GM18507 (cell line): ENCODE measurements around the gene EDEM1.
"Not testable (repeated sequence)": the region's sequence is repeated elsewhere in the genome, so short reads cannot be mapped to it uniquely, and the experiment has no call there.

ENCODE experiments used
- DNase-seq: peaks from one replicate; pipeline ENCODE4 v3.0.0; 2011; ENCODE audit warnings: low read depth; ENCODE audit not compliant: insufficient read length; ENCODE audit errors: extremely low spot score
- FAIRE-seq: peaks from 2 replicates; lab custom pipeline; 2011; peaks lifted over from hg19 to GRCh38; lab: Jason Lieb, UNC

Gene EDEM1

DNA sequence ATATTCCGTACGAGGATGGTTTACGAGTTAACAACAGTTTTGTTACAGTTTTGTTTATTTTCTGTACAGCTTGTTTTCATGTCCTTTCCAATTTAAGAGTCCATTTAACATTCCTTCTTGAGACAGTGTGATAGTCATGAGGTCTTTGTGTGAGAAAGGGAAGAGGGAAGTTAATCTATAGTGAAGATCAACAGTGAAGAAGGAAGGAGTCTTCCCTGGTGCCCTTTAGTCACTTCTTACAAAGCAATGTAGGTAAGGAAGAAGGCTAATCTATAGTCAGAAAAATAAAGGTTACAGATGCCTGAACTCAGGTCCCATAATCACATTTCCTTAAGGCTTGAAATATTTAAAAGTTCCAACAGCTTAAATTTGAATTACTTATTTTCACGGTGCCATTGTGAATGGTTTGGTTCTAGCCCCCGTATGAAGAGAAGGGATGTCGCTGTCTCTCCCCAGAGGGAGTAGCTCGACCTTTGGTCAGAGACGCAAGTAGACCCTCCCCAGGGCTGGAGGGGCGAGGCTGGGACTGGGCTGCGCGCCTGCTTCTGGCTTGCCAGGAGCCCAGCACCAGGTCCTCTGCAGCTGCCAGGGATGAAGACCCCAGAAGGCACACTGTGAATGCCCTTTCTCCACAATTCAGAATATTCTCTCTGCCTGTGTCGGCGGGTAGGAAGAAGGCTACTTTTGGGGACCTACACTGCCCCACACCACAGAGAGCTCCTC is 34.9 kb downstream of the EDEM1 start:
- FAIRE-seq (no peak), DNase-seq (no peak)

DNA sequence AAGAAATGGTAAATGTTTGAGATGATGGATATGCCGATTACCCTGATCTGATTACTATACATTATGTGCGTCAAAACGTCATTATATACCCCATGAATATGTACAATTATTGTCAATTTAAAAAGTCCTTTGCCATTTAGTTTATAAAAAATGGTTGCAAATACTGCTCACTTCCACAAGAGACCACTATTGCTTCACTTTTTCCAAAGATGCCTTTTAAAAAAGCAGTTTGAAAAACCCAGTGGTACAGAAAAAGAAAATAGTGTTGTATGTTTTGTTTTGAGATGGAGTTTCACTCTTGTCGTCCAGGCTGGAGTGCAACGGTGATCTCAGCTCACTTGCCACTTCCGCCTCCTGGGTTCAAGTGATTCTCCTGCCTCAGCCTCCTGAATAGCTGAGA is 39.3 kb downstream of the EDEM1 start:
- DNase-seq (no peak), FAIRE-seq (no peak)

GRCh38 chr3:5227812-5228211 is 40.3 kb downstream of the EDEM1 start:
- DNase-seq (no peak), FAIRE-seq (no peak)

GRCh38 chr3:5229414-5229813 is 41.9 kb downstream of the EDEM1 start:
- no peak for DNase-seq
- no peak for FAIRE-seq

GRCh38 chr3:5231074-5231473 is 43.6 kb downstream of the EDEM1 start:
- no peak for FAIRE-seq
- DNase-seq, result no peak

DNA sequence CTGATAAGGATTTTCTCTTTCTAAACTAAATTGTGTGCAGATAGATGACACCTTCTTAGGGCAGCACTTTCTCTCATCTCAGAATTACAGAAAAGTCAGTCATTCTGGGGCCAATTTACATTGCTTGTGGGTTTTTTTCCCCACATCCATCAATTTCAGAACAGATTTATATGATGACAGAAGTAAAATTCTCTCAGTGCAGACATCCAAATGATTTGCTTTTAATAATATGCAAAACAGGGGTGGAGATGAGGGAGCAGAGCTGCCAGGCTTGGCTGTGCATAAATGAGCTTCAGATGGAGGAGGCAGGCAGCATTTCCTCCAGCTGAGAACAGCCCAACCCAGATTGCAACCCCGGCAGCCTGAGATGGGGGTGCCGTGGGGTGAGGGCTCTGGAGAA is 44.0 kb downstream of the EDEM1 start:
- DNase-seq, result no peak
- FAIRE-seq, result no peak

GRCh38 chr3:5232570-5232969 is 45.1 kb downstream of the EDEM1 start:
- DNase-seq, result no peak
- FAIRE-seq, result no peak

DNA sequence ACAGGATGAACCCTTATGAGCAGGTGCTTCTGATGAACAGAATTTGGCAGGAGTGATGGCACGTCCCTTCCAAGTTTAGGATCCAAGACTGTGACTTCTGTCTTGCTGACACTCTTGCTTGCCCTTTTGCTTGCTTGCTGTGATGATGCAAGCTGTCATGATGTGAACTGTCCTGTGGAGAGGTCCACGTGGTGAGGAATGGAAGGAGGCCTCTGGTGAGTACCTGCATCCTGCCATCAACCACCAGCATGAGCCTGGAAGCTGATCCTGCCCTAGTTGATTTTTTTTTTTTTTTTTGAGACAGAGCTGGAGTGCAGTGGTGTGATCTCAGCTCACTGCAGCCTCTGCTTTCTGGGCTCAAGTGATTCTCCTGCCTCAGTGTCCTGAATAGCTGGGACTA is 45.5 kb downstream of the EDEM1 start:
- FAIRE-seq (no peak), DNase-seq (no peak)

DNA sequence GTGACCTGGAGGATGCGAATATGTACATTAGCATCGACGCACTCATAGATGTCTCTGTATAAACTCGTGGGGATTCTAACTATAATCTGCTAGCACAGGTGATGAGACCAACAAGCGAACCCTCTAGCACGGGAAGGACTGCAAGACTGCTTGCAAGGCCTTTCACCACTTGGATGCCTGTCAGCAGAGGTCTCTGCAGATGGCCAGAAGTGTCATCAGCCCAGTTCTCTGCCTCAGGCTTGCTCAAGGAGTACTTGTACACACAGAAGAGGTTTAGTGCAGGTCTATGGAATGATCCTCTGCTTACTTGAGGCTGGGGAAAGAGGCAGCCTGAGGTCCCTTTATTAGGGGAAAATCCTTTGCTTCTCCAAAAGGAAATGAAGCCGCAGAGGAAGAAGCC is 48.1 kb downstream of the EDEM1 start:
- FAIRE-seq (no peak), DNase-seq (no peak)

DNA sequence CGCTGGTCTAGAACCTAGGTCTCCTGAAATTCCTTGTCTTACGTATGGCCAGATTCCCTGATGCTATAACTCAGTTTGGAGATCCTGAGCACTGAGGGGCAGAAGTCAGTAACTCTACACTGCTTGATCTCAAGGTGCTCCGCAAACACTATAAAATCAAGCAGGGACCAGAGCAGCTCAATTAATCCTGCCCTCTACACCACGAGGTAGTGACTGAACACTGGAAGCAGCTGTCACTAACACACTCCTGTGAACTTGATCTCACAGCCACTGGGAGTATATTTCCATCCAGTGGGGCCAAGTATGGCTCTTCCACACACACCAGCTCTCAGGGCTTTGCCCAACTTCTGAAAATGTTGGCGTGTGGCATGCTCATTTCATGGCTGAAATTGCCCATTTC is 51.0 kb downstream of the EDEM1 start:
- FAIRE-seq (no peak), DNase-seq (no peak)

DNA sequence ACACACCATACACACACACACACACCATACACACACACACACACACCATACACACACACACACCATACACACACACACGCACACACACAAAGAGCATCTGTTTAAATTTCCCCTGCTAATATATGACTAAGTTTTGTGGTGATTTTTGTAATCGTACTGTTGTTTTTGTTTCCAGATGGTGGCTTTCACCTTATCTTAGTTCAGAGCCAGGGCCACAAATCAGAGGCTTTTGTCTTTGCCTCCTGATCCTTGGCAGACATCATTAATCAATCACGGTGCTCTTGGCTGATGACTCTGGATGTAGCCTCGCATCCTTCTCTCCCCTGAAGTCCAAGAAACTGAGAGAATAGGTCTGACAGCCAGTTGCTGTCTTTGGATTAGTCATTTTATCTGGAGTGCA is 52.1 kb downstream of the EDEM1 start:
- DNase-seq (no peak), FAIRE-seq (no peak)

DNA sequence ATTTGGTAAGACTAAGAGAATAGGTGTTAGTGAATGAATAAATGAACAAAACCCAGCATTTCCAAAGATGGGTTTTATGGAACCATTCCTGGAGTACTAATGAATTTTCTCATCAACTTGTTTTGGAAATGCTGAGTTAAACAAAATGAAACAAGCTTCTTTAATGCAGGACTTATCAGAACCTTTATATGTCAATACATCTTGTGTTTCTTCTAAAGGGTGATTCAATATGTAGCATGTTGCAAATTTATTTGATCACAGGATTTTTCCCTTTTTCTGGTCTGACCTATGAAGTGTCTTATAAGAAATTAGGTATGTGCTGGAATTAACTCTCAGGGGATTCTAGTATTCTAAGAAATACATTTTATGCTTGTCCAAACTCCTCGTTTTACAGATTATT is 53.2 kb downstream of the EDEM1 start:
- FAIRE-seq, result no peak
- DNase-seq, result no peak

DNA sequence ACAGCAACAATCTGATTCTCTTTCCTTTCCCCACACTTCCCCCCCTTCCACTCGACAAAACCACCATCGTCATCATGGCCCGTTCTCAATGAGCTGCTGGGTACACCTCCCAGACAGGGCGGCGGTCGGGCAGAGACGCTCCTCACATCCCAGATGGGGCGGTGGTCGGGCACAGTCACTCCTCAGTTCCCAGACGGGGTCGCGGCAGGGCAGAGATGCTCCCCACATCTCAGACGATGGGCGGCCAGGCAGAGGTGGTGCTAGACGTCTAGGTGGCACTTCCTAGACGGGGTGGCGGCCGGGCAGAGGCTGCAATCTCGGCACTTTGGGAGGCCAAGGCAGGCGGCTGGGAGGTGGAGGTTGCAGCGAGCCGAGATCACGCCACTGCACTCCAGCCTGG is 55.3 kb downstream of the EDEM1 start:
- not testable (repeated sequence) for DNase-seq, FAIRE-seq

- DNase-seq (no peak), FAIRE-seq (no peak)
These were observed 58.4 kb downstream of the EDEM1 start for GRCh38 chr3:5245927-5246326.

DNA sequence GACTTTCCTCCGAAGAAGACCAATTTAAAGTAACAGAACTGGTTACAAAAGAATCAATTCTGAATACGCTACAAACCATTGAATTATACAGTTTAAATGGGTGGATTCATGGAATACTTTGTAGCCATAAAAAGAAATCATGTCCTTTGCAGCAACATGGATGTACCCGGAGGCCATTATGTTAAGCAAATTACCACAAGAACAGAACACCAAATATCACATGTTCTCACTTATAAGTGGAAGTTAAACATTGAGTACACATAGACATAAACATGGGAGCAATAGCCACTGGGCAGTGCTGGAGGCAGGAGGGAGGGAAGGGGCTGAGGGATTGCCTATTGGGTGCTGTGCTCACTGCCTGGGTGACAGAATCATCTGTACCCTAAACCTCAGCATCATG is 61.3 kb downstream of the EDEM1 start:
- FAIRE-seq, result no peak

DNA sequence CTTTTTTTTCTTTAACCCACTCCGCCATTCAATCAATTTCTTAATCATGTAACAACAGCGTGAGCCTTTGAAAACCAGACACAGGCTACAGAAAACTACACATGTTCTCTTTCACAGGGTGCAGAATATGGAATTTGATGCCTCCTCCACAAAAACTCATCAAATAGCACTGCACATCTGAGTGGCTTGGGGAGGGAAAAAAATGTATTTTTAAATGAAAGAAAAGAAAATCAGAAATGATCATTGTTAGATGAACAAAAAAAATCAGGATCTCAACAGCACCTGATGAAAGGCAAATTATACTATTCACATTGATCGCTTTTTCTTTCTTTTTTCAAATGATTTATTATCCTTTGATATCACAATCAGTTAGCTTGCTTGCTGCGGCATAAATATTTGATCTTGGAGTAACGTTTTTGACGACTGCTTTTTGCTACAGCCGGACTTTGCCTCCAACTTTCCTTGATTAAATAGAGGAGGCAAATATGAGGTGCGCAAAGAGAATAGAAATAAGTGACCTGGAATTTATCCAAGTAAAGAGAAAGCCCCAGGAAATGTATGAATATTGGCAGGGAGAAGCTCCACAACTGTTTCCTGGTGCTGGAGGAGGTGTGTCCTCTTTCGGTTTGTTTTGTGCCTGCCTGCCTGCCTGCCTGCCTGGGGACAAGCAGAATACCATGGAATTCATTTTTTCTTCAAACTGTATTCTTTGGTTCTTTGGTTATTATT is 63.1 kb downstream of the EDEM1 start:
- no peak for FAIRE-seq
- no peak for DNase-seq

More for the DNA sequence above, 61.3 kb downstream of the EDEM1 start:
- DNase-seq, result no peak

GRCh38 chr3:5251196-5251583 is 63.7 kb downstream of the EDEM1 start:
- no peak for FAIRE-seq
- no peak for DNase-seq

DNA sequence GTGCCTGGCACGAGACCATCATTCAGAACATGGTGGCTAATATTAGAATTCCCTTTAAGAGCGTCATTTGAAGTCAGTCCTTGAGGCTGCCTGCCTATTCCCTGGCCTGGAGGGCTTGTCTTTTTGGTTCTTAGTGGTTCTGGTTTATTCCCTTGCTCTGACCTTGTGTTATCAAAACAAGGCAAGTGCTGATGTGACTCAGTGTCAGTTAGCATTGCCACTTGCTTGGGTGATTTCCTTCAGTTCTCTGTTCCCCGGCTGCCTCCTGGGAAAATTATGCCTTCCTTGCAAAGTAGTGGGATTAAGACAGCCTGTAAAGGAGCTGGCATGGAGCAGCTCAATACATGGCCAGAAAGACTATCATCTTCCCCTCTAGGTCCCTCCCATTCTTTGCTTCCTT is 64.6 kb downstream of the EDEM1 start:
- FAIRE-seq (no peak), DNase-seq (no peak)

GRCh38 chr3:5254281-5255048 is 67.0 kb downstream of the EDEM1 start:
- FAIRE-seq (no peak), DNase-seq (no peak)
